Gastroesophageal sphincter (tissue), 3 donors: Measurements from ENCODE around the gene ERC1.

Experiments
- CTCF ChIP-seq, 4 experiments: fragments of 200-600 bp in 2 of 4; fragments of 450-650 bp in 2 of 4; sonication (generic) in 1 of 4; IDR thresholded peaks; one replicate each; pipeline ENCODE4 v1.5.1; 2017 to 2019; ENCODE audit warnings: antibody characterized with exemption in 4 of 4, mild to moderate bottlenecking in 2 of 4, moderate library complexity in 2 of 4
- EP300 ChIP-seq: sonication (generic); formaldehyde crosslinking; IDR thresholded peaks from one replicate; pipeline ENCODE4 v1.6.1; 2017; ENCODE audit warnings: antibody characterized with exemption, mild to moderate bottlenecking

GRCh38 chr12:1157046-1157445 lies 166.0 kb downstream of the ERC1 start:
- TF ChIP-seq CTCF (IDR thresholded peaks at IDR 0.05) (no peak), EP300 (no peak)
